ENCODE results near the gene C3. TPM values are rescaled to one million over a fixed set of nuclear protein-coding genes. Genes with fewer than 3 reads are reported as not detected.

C3 gene
- total and polyA plus RNA-seq, 5 donors = 136 to 537 (median 273) TPM

GRCh38 chr19:6736169-6736916 lies 15.9 kb upstream of the C3 start:
- Histone ChIP-seq H3K4me1 (ENCODE audit: control insufficient read depth, insufficient read depth, low read length) (peaks cover 9% of the 10 kb centered on the region), H3K27me3 (ENCODE audit: control insufficient read depth, insufficient read depth) (no peaks in the 10 kb centered on the region), H3K9me3 (ENCODE audit: control insufficient read depth, low read length) (no peaks in the 10 kb centered on the region), H3K4me3 (ENCODE audit: low read length) (peak overlapping the region; percentile 61), H3K27ac (ENCODE audit: low read length) (peak overlapping the region; percentile 96)
- DNase-seq = peak; percentile 82 to 92 (median 89)
- WGBS = 28% methylated on average over 25 of the region's 25 CpGs
- intact Hi-C loops (cut with DNase I) = loop anchor here in 1 of 4 donors (10.0 kb wide), 1 partner anchor 128 kb away; no protein-coding TSS in a partner anchor
- ATAC-seq = peak; percentile 9 to 17

GRCh38 chr19:6735181-6735911 lies 14.9 kb upstream of the C3 start:
- no peak for ATAC-seq
- Histone ChIP-seq H3K27ac (ENCODE audit: low read length) (no peak overlapping the region), H3K27me3 (ENCODE audit: control insufficient read depth, insufficient read depth) (no peaks in the 10 kb centered on the region), H3K4me1 (ENCODE audit: control insufficient read depth, insufficient read depth, low read length) (peaks cover 9% of the 10 kb centered on the region), H3K9me3 (ENCODE audit: control insufficient read depth, low read length) (no peaks in the 10 kb centered on the region), H3K4me3 (ENCODE audit: low read length) (no peak overlapping the region)
- intact Hi-C loops (cut with DNase I) = loop anchor here in 1 of 4 donors (10.0 kb wide), 1 partner anchor 129 kb away; no protein-coding TSS in a partner anchor
- DNase-seq = peak in 2 of 3 donors; percentile 28 to 49
- 60% methylated on average over 15 of the region's 15 CpGs for WGBS

GRCh38 chr19:6734096-6734696 lies 13.7 kb upstream of the C3 start:
- no peaks in the 10 kb centered on the region for H3K9me3 ChIP-seq (ENCODE audit: control insufficient read depth, low read length)
- H3K27ac ChIP-seq (ENCODE audit: low read length) = no peak overlapping the region
- 55% methylated on average over 20 of the region's 20 CpGs for WGBS
- H3K27me3 ChIP-seq (ENCODE audit: control insufficient read depth, insufficient read depth) = no peaks in the 10 kb centered on the region
- no peak overlapping the region for H3K4me3 ChIP-seq (ENCODE audit: low read length)
- intact Hi-C loops (cut with DNase I) = loop anchor here in 1 of 4 donors (10.0 kb wide), 1 partner anchor 131 kb away; no protein-coding TSS in a partner anchor
- ATAC-seq (no peak), DNase-seq (peak in 2 of 3 donors; percentile 50 to 59)
- peaks cover 9% of the 10 kb centered on the region for H3K4me1 ChIP-seq (ENCODE audit: control insufficient read depth, insufficient read depth, low read length)

- 91% methylated on average over 29 of the region's 29 CpGs for WGBS
- H3K27me3 ChIP-seq (ENCODE audit: control insufficient read depth, insufficient read depth) = no peaks in the 10 kb centered on the region
- no peak overlapping the region for H3K4me3 ChIP-seq (ENCODE audit: low read length)
- no peak overlapping the region for H3K27ac ChIP-seq (ENCODE audit: low read length)
- ATAC-seq (no peak), DNase-seq (peak in 2 of 3 donors; percentile 44 to 57)
- H3K9me3 ChIP-seq (ENCODE audit: control insufficient read depth, low read length) = no peaks in the 10 kb centered on the region
- intact Hi-C loops (cut with DNase I) = loop anchor here in 1 of 4 donors (10.0 kb wide), 1 partner anchor 131 kb away; no protein-coding TSS in a partner anchor
- H3K4me1 ChIP-seq (ENCODE audit: control insufficient read depth, insufficient read depth, low read length) = peaks cover 4% of the 10 kb centered on the region
Measured at GRCh38 chr19:6733338-6734095, 13.1 kb upstream of the C3 start.

- Histone ChIP-seq H3K4me3 (ENCODE audit: low read length) (no peak overlapping the region), H3K9me3 (ENCODE audit: control insufficient read depth, low read length) (no peaks in the 10 kb centered on the region), H3K27me3 (ENCODE audit: control insufficient read depth, insufficient read depth) (no peaks in the 10 kb centered on the region), H3K4me1 (ENCODE audit: control insufficient read depth, insufficient read depth, low read length) (no peaks in the 10 kb centered on the region), H3K27ac (ENCODE audit: low read length) (no peak overlapping the region)
- intact Hi-C loops (cut with DNase I) = loop anchor here in 1 of 4 donors (10.0 kb wide), 1 partner anchor 132 kb away; no protein-coding TSS in a partner anchor
- ATAC-seq (no peak), DNase-seq (peak in 2 of 3 donors; percentile 43 to 46)
- WGBS = 91% methylated on average over 21 of the region's 21 CpGs
Measured at GRCh38 chr19:6732803-6733337, 12.4 kb upstream of the C3 start.

GRCh38 chr19:6731822-6732221 lies 11.4 kb upstream of the C3 start:
- Histone ChIP-seq H3K27me3 (ENCODE audit: control insufficient read depth, insufficient read depth) (no peaks in the 10 kb centered on the region), H3K4me1 (ENCODE audit: control insufficient read depth, insufficient read depth, low read length) (no peaks in the 10 kb centered on the region), H3K27ac (ENCODE audit: low read length) (no peak overlapping the region), H3K9me3 (ENCODE audit: control insufficient read depth, low read length) (no peaks in the 10 kb centered on the region), H3K4me3 (ENCODE audit: low read length) (no peak overlapping the region)
- peak in 2 of 3 donors; percentile 40 to 53 for DNase-seq
- intact Hi-C loops (cut with DNase I) = loop anchor here in 1 of 4 donors (10.0 kb wide), 1 partner anchor 133 kb away; no protein-coding TSS in a partner anchor
- ATAC-seq = no peak
- 91% methylated on average over 22 of the region's 22 CpGs for WGBS

- Histone ChIP-seq H3K27me3 (ENCODE audit: control insufficient read depth, insufficient read depth) (no peaks in the 10 kb centered on the region), H3K4me1 (ENCODE audit: control insufficient read depth, insufficient read depth, low read length) (no peaks in the 10 kb centered on the region), H3K27ac (ENCODE audit: low read length) (no peak overlapping the region), H3K4me3 (ENCODE audit: low read length) (no peak overlapping the region), H3K9me3 (ENCODE audit: control insufficient read depth, low read length) (no peaks in the 10 kb centered on the region)
- 91% methylated on average over 30 of the region's 30 CpGs for WGBS
- intact Hi-C loops (cut with DNase I) = loop anchor here in 1 of 4 donors (10.0 kb wide), 1 partner anchor 134 kb away; no protein-coding TSS in a partner anchor
- ATAC-seq = no peak
- peak in 1 of 3 donors; percentile 54 for DNase-seq
Measured at GRCh38 chr19:6730941-6731670, 10.7 kb upstream of the C3 start.

GRCh38 chr19:6730153-6730804 lies 9.8 kb upstream of the C3 start:
- peak; percentile 67 to 74 for ATAC-seq
- DNase-seq = peak; percentile 68 to 85 (median 80)

GRCh38 chr19:6729573-6730152 lies 9.2 kb upstream of the C3 start:
- WGBS = 94% methylated on average over 23 of the region's 23 CpGs
- intact Hi-C loops (cut with DNase I) = loop anchor here in 1 of 4 donors (10.0 kb wide), 1 partner anchor 135 kb away; no protein-coding TSS in a partner anchor
- H3K27me3 ChIP-seq (ENCODE audit: control insufficient read depth, insufficient read depth) = no peaks in the 10 kb centered on the region
- no peak overlapping the region for H3K4me3 ChIP-seq (ENCODE audit: low read length)
- no peak overlapping the region for H3K27ac ChIP-seq (ENCODE audit: low read length)
- DNase-seq = peak in 1 of 3 donors; percentile 41
- no peak for ATAC-seq
- no peaks in the 10 kb centered on the region for H3K9me3 ChIP-seq (ENCODE audit: control insufficient read depth, low read length)
- H3K4me1 ChIP-seq (ENCODE audit: control insufficient read depth, insufficient read depth, low read length) = no peaks in the 10 kb centered on the region

More at GRCh38 chr19:6730153-6730804, 9.8 kb upstream of the C3 start:
- Histone ChIP-seq H3K27me3 (ENCODE audit: control insufficient read depth, insufficient read depth) (no peaks in the 10 kb centered on the region), H3K9me3 (ENCODE audit: control insufficient read depth, low read length) (no peaks in the 10 kb centered on the region), H3K4me1 (ENCODE audit: control insufficient read depth, insufficient read depth, low read length) (no peaks in the 10 kb centered on the region), H3K4me3 (ENCODE audit: low read length) (no peak overlapping the region), H3K27ac (ENCODE audit: low read length) (no peak overlapping the region)
- 72% methylated on average over 27 of the region's 27 CpGs for WGBS
- intact Hi-C loops (cut with DNase I) = loop anchor here in 1 of 4 donors (10.0 kb wide), 1 partner anchor 135 kb away; no protein-coding TSS in a partner anchor

All from right cardiac atrium (tissue), 5 donors.